K562 (cell line): Measurements from ENCODE around the gene GPC1. TPM values are rescaled to one million over a fixed set of nuclear protein-coding genes. Genes with fewer than 3 reads are reported as not detected.

Experiments used
- ATAC-seq: fragments of 200-7000 bp; cut with Tn5 transposase; 3 replicates; pipeline ENCODE4 v1.9.1; 2020; ENCODE audit warnings: moderate library complexity
- Bru-seq: library from RNA; stranded (reverse); fragments of 400-500 nt; gene quantifications from one replicate; lab custom pipeline; 2021; lab: Mats Ljungman, UMichigan
- BruChase-seq, 2 experiments: library from RNA; stranded (reverse); fragments of 400-500 nt; gene quantifications; one replicate each; lab custom pipeline; 2021; lab: Mats Ljungman, UMichigan
- BruUV-seq: library from RNA; stranded (reverse); fragments of 400-500 nt; replicated peaks from 2 replicates; lab custom pipeline; 2021; lab: Mats Ljungman, UMichigan
- CTCF ChIA-PET: fragments of 300-600 bp; formaldehyde crosslinking; extraction: SDS; loops from one replicate; lab custom pipeline; 2021; ENCODE audit warnings: low intra/inter-chr PET ratio; lab: Yijun Ruan, JAX
- POLR2A ChIA-PET: fragments of 300-600, 350-650 bp; sonication (Branson Sonifier 250); formaldehyde crosslinking; extraction: SDS; loops from one replicate; lab custom pipeline; 2021; ENCODE audit warnings: antibody characterized with exemption, inconsistent platforms; lab: Yijun Ruan, JAX
- DNase-seq, 4 experiments: peaks; one replicate each; pipeline versions ENCODE4 v3.0.0 to v3.0.0-alpha.2; 2011 to 2018; ENCODE audit warnings: low spot score in 3 of 4, mixed read lengths in 3 of 4; ENCODE audit errors: extremely low read depth in 1 of 4
- FAIRE-seq: peaks from 2 replicates; lab custom pipeline; 2011; peaks lifted over from hg19 to GRCh38; lab: Jason Lieb, UNC
- H2AFZ ChIP-seq: 2 replicates; pipeline ENCODE4 v1.6.0; 2011; ENCODE audit warnings: low read depth, low read length, control low read depth, inconsistent platforms
- H3K27ac ChIP-seq: fragments of 200-600 bp; 3 replicates; pipeline ENCODE4 v1.8.0; 2011; ENCODE audit warnings: low read depth, mild to moderate bottlenecking, control low read depth, inconsistent platforms, low read length, moderate library complexity, mixed read lengths; ENCODE audit errors: extremely low read depth
- H3K27me3 ChIP-seq, 2 experiments: fragments of 300-600 bp in 1 of 2; 2 replicates in 1 of 2; 3 replicates in 1 of 2; pipeline versions ENCODE4 v1.6.0 to v1.8.0; 2011; ENCODE audit warnings: inconsistent platforms in 2 of 2, low read length in 2 of 2, mild to moderate bottlenecking in 1 of 2, mixed read lengths in 1 of 2, moderate library complexity in 1 of 2; ENCODE audit not compliant: control insufficient read depth in 2 of 2, insufficient read depth in 2 of 2
- H3K36me3 ChIP-seq: fragments of 300-600 bp; 3 replicates; pipeline ENCODE4 v1.8.0; 2011; ENCODE audit warnings: mild to moderate bottlenecking, low read length, inconsistent platforms; ENCODE audit not compliant: control insufficient read depth, insufficient read depth
- H3K4me1 ChIP-seq, 2 experiments: fragments of 200-600 bp in 1 of 2; replicated peaks in 1 of 2; 2 replicates in 1 of 2; 3 replicates in 1 of 2; pipeline versions ENCODE4 v1.5.1 to v1.8.0; 2011; ENCODE audit warnings: inconsistent platforms in 2 of 2, low read length in 2 of 2, mild to moderate bottlenecking in 1 of 2, mixed read lengths in 1 of 2, moderate library complexity in 1 of 2; ENCODE audit not compliant: control insufficient read depth in 2 of 2, insufficient read depth in 2 of 2
- H3K4me2 ChIP-seq: 2 replicates; pipeline ENCODE4 v1.6.1; 2011; ENCODE audit warnings: low read length, control low read depth, inconsistent platforms, mixed read lengths; ENCODE audit not compliant: insufficient read depth
- H3K4me3 ChIP-seq: fragments of 200-600 bp; sonication (generic), shearing (Covaris generic); 2 replicates; pipeline ENCODE4 v1.5.1; 2016; ENCODE audit warnings: control low read depth, inconsistent platforms
- H3K79me2 ChIP-seq: fragments of 200-600 bp; 3 replicates; pipeline ENCODE4 v1.8.0; 2011; ENCODE audit warnings: low read length, inconsistent platforms; ENCODE audit not compliant: control insufficient read depth, insufficient read depth
- H3K9ac ChIP-seq, 2 experiments: 2 replicates each; pipeline versions ENCODE4 v1.6.0 to v1.6.1; 2011; ENCODE audit warnings: low read depth in 2 of 2, low read length in 2 of 2, control low read depth in 1 of 2, inconsistent platforms in 1 of 2, mild to moderate bottlenecking in 1 of 2, mixed read lengths in 1 of 2; ENCODE audit not compliant: insufficient read depth in 1 of 2
- H3K9me1 ChIP-seq: one replicate; pipeline ENCODE4 v1.6.0; 2011; ENCODE audit warnings: inconsistent platforms, mild to moderate bottlenecking, low read length, moderate library complexity; ENCODE audit not compliant: control insufficient read depth, insufficient read depth
- H3K9me3 ChIP-seq: replicated peaks from 2 replicates; pipeline ENCODE4 v1.5.1; 2011; ENCODE audit warnings: low read depth, low read length, inconsistent platforms; ENCODE audit not compliant: control insufficient read depth, insufficient read depth
- H4K20me1 ChIP-seq: replicated peaks from 2 replicates; pipeline ENCODE4 v1.6.1; 2011; ENCODE audit warnings: low read length, inconsistent platforms, mixed read lengths; ENCODE audit not compliant: control insufficient read depth, insufficient read depth
- CTBP1 ChIP-seq: fragments of 450-650 bp; IDR thresholded peaks from 2 replicates; pipeline ENCODE4 v1.6.1; 2016; ENCODE audit warnings: borderline replicate concordance
- GABPA ChIP-seq: fragments of 200-800 bp; sonication (Bioruptor generic); conservative IDR thresholded peaks from 2 replicates; pipeline ENCODE4 v1.6.1; 2016; ENCODE audit warnings: low read depth, missing genetic modification characterization, missing compliant biosample characterization
- NRF1 ChIP-seq, 2 experiments: fragments of 450-650 bp; IDR thresholded peaks in 1 of 2; conservative IDR thresholded peaks in 1 of 2; 2 replicates each; pipeline ENCODE4 v1.6.1; 2014; ENCODE audit warnings: mild to moderate bottlenecking in 2 of 2
- PHF8 ChIP-seq: fragments of 200-600 bp; sonication (generic); IDR thresholded peaks from 2 replicates; pipeline ENCODE4 v1.6.1; 2012; ENCODE audit warnings: mixed run types, mild to moderate bottlenecking, inconsistent platforms, low read length, moderate library complexity, borderline replicate concordance
- SMARCC2 ChIP-seq: fragments of 450-650 bp; IDR thresholded peaks from 2 replicates; pipeline ENCODE4 v1.6.1; 2017; ENCODE audit warnings: antibody characterized with exemption, moderate library complexity, mild to moderate bottlenecking, low read depth
- WGBS: fragments of 100-300 bp; shearing (Covaris generic); methylation state at CpG from one replicate; pipeline ENCODE4 v1.1.6; 2016; ENCODE audit warnings: low coverage, mixed read lengths; ENCODE audit not compliant: insufficient coverage; ENCODE audit errors: missing lambda C conversion rate; 5-methylcytosine and 5-hydroxymethylcytosine counted together
- in situ Hi-C: fragments of 300-500 bp; cut with MboI; formaldehyde crosslinking; loops from 4 replicates; pipeline ENCODE4 v1.15.0; 2018; ENCODE audit warnings: inconsistent platforms, mixed read lengths
- intact Hi-C: fragments of 100-400 bp; cut with micrococcal nuclease; formaldehyde crosslinking; loops from 2 replicates; pipeline ENCODE4 v1.14.2; 2022
- long read RNA-seq, 3 experiments: library from polyadenylated mRNA in 2 of 3; library from RNA in 1 of 3; unstranded in 2 of 3; stranded (forward) in 1 of 3; transcript quantifications; one replicate each; pipeline ENCODE4 v2.0.0, GENCODE V29; 2019 to 2022
- polyA minus RNA-seq, 3 experiments: library from RNA; depleted of rRNA, polyadenylated mRNA; stranded (reverse); fragments of >200 nt; gene quantifications; 2 replicates each; pipeline ENCODE4 v1.2.3, GENCODE V29; 2011
- polyA plus RNA-seq, 8 experiments: library from polyadenylated mRNA; depleted of rRNA in 4 of 8; stranded (reverse) in 5 of 8; unstranded in 3 of 8; fragments of >200 nt; fragmentation: Nextera tagmentation in 2 of 8; fragmentation: Illumina TruSeq in 1 of 8; extraction: Ambion mirVana in 2 of 8; extraction: Trizol in 1 of 8; gene quantifications; 2 replicates each; pipeline versions ENCODE4 v1.2.1 to v1.2.3, GENCODE V29; 2011 to 2014; ENCODE audit warnings: inconsistent platforms in 1 of 8, missing spikeins in 1 of 8
- total RNA-seq, 7 experiments: library from RNA; depleted of rRNA in 6 of 7; stranded (reverse); fragments of >200 nt in 6 of 7; fragmentation: Illumina TruSeq in 2 of 7; extraction: Trizol in 2 of 7; gene quantifications; 2 replicates each; pipeline versions ENCODE4 v1.2.1 to v1.2.3, GENCODE V29; 2011 to 2021; ENCODE audit warnings: low replicate concordance in 1 of 7
- TF ChIP-seq, protein P1 (sequence below): sonication (generic); formaldehyde crosslinking; IDR thresholded peaks from 2 replicates; pipeline ENCODE4 v1.8.0; 2023; ENCODE audit warnings: mild to moderate bottlenecking, missing genetic modification reagents
- TF ChIP-seq, protein P2 (sequence below): fragments of 200-800 bp; sonication (Bioruptor generic); IDR thresholded peaks from 2 replicates; pipeline ENCODE4 v1.6.1; 2017; ENCODE audit warnings: missing genetic modification characterization, missing compliant biosample characterization

Gene GPC1, protein sequence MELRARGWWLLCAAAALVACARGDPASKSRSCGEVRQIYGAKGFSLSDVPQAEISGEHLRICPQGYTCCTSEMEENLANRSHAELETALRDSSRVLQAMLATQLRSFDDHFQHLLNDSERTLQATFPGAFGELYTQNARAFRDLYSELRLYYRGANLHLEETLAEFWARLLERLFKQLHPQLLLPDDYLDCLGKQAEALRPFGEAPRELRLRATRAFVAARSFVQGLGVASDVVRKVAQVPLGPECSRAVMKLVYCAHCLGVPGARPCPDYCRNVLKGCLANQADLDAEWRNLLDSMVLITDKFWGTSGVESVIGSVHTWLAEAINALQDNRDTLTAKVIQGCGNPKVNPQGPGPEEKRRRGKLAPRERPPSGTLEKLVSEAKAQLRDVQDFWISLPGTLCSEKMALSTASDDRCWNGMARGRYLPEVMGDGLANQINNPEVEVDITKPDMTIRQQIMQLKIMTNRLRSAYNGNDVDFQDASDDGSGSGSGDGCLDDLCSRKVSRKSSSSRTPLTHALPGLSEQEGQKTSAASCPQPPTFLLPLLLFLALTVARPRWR
- 0.90 and 3.6 TPM in 2 replicates for total RNA-seq (2011; cell fraction: chromatin; rRNA removed; ENCODE audit: low replicate concordance)
- total RNA-seq (2011; cell fraction: nucleolus; rRNA removed) = 3.3 and 3.7 TPM in 2 replicates
- total RNA-seq (2011; cell fraction: nucleoplasm; rRNA removed) = 0.95 and 1.2 TPM in 2 replicates
- total RNA-seq (2014; rRNA removed) = 0.24 TPM in 1 of 2 replicates, not detected in the other
- 0.07 and 0.26 TPM in 2 replicates for total RNA-seq (2014; rRNA removed; fragmentation: Illumina TruSeq; extraction: Trizol)
- total RNA-seq (2015; rRNA removed; fragmentation: Illumina TruSeq; extraction: Trizol) = 0.11 and 0.14 TPM in 2 replicates
- total RNA-seq (2021) = 0.78 and 0.82 TPM in 2 replicates
- 0.13 and 0.30 TPM in 2 replicates for polyA plus RNA-seq (2011; rRNA removed)
- polyA plus RNA-seq (2011; cell fraction: cytosol; rRNA removed) = 0.13 and 0.57 TPM in 2 replicates
- 0.60 and 1.4 TPM in 2 replicates for polyA plus RNA-seq (2011; cell fraction: nucleus; rRNA removed)
- 0.39 and 0.80 TPM in 2 replicates for polyA plus RNA-seq (2012)
- 0.15 and 0.37 TPM in 2 replicates for polyA plus RNA-seq (2014; fragmentation: Illumina TruSeq; extraction: Trizol)
- polyA plus RNA-seq (2014; fragmentation: Nextera tagmentation; extraction: Ambion mirVana) = not detected
- polyA plus RNA-seq (2014; rRNA removed) = 0.08 and 0.32 TPM in 2 replicates
- polyA minus RNA-seq (2011; rRNA and poly(A)+ RNA removed) = 0.25 and 0.36 TPM in 2 replicates
- 0.29 and 1.6 TPM in 2 replicates for polyA minus RNA-seq (2011; cell fraction: cytosol; rRNA and poly(A)+ RNA removed)
- polyA minus RNA-seq (2011; cell fraction: nucleus; rRNA and poly(A)+ RNA removed) = 1.2 and 1.3 TPM in 2 replicates
- Bru-seq, nascent RNA = percentile 23 among the genes with signal in this experiment
- BruChase-seq, experiment 1, labeled RNA remaining after a 2-hour chase = percentile 8 among the genes with signal in this experiment
- BruChase-seq, experiment 2, labeled RNA remaining after a 6-hour chase = percentile 16 among the genes with signal in this experiment
- long read RNA-seq, experiment 1, partial matches to known transcripts = 1 of 2 reads
- long read RNA-seq, experiment 1, other reads (novel, unspliced or antisense) = 1 of 2 reads
- long read RNA-seq, experiment 2, partial matches to known transcripts = 0 of 3 reads
- long read RNA-seq, experiment 2, other reads (novel, unspliced or antisense) = 1 of 3 reads
- long read RNA-seq, experiment 3, partial matches to known transcripts = 0 of 1 reads
- long read RNA-seq, experiment 3, other reads (novel, unspliced or antisense) = 0 of 1 reads

DNA sequence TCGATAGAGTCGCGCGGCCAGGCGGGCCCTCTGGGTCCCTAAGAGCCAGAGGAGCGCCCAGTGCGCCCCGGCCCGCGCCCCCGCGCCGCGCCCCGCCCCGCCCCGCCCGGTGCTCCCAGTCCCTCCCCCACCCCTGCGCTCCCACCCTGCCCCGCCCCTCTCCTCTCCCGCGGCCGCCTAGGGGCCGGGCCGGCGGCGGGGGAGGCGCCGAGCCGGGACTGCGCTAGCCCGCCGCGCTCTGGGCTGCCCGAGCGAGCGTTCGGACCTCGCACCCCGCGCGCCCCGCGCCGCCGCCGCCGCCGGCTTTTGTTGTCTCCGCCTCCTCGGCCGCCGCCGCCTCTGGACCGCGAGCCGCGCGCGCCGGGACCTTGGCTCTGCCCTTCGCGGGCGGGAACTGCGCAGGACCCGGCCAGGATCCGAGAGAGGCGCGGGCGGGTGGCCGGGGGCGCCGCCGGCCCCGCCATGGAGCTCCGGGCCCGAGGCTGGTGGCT is at the start of gene GPC1:
GPC1 (plus strand) TSS at position 207 of the 491 bp plus-strand sequence; CDS start at position 463, 256 bp downstream.
- Histone ChIP-seq H3K4me3 (peak within 1 kb of the TSS; percentile 39), H3K9ac (peak within 1 kb of the TSS in 1 of 2 experiments; percentile 82; a peak in 2 of 4 replicates), H3K9me1 (peaks cover 2% of the 10 kb centered on the region), H2AFZ (peak within 1 kb of the TSS; percentile 59; the same call in 1 of the 2 replicates), H3K27ac (no peak within 1 kb of the TSS), H4K20me1 (peaks cover 12% of the 10 kb centered on the region; the same call in 1 of the 2 replicates), H3K27me3 (peaks cover 6 to 39% of the 10 kb centered on the region in 2 experiments; a peak in 4 of 5 replicates), H3K4me1 (peaks cover 0 to 33% of the 10 kb centered on the region in 2 experiments; a peak in 3 of 5 replicates), H3K4me2 (peak within 1 kb of the TSS; percentile 46; the same call in 1 of the 2 replicates), H3K9me3 (no peaks in the 10 kb centered on the region), H3K79me2 (no peaks in the 10 kb centered on the region), H3K36me3 (no peaks in the 10 kb centered on the region)
- 0% methylated on average over 22 of the region's 77 CpGs for WGBS
- DNase-seq = peak; percentile 76 to 93 (median 88)
- CTCF ChIA-PET = interaction anchor here (0.7 kb wide), 1 partner anchor 202 kb away, joined by 4 read pairs; no protein-coding TSS in a partner anchor
- intact Hi-C loops (no loop called here), in situ Hi-C loops (loop anchor here (5.0 kb wide), 1 partner anchor 203 kb away; no protein-coding TSS in a partner anchor)
- no TSS peak for BruUV-seq
- peak; percentile 85 for ATAC-seq
- POLR2A ChIA-PET = interaction anchor here (0.5 to 0.7 kb wide), 2 partner anchors 75 to 136 kb away, joined by 3 to 4 read pairs; no protein-coding TSS in a partner anchor
- FAIRE-seq = no peak
- TF ChIP-seq GABPA (tag) (peak; percentile 68), SMARCC2 (no peak), CTBP1 (peak; percentile 57; the same call in 1 of the 2 replicates), PHF8 (peak; percentile 24; the same call in 1 of the 2 replicates), NRF1 (conservative IDR thresholded peaks at IDR 0.05 in 1 of 2, IDR thresholded peaks at IDR 0.05 in 1 of 2) (peak in 1 of 2 experiments; percentile 24; a peak in 2 of 4 replicates)
- TF ChIP-seq, protein P1, sequence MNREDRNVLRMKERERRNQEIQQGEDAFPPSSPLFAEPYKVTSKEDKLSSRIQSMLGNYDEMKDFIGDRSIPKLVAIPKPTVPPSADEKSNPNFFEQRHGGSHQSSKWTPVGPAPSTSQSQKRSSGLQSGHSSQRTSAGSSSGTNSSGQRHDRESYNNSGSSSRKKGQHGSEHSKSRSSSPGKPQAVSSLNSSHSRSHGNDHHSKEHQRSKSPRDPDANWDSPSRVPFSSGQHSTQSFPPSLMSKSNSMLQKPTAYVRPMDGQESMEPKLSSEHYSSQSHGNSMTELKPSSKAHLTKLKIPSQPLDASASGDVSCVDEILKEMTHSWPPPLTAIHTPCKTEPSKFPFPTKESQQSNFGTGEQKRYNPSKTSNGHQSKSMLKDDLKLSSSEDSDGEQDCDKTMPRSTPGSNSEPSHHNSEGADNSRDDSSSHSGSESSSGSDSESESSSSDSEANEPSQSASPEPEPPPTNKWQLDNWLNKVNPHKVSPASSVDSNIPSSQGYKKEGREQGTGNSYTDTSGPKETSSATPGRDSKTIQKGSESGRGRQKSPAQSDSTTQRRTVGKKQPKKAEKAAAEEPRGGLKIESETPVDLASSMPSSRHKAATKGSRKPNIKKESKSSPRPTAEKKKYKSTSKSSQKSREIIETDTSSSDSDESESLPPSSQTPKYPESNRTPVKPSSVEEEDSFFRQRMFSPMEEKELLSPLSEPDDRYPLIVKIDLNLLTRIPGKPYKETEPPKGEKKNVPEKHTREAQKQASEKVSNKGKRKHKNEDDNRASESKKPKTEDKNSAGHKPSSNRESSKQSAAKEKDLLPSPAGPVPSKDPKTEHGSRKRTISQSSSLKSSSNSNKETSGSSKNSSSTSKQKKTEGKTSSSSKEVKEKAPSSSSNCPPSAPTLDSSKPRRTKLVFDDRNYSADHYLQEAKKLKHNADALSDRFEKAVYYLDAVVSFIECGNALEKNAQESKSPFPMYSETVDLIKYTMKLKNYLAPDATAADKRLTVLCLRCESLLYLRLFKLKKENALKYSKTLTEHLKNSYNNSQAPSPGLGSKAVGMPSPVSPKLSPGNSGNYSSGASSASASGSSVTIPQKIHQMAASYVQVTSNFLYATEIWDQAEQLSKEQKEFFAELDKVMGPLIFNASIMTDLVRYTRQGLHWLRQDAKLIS = no peak
- TF ChIP-seq, protein P2, sequence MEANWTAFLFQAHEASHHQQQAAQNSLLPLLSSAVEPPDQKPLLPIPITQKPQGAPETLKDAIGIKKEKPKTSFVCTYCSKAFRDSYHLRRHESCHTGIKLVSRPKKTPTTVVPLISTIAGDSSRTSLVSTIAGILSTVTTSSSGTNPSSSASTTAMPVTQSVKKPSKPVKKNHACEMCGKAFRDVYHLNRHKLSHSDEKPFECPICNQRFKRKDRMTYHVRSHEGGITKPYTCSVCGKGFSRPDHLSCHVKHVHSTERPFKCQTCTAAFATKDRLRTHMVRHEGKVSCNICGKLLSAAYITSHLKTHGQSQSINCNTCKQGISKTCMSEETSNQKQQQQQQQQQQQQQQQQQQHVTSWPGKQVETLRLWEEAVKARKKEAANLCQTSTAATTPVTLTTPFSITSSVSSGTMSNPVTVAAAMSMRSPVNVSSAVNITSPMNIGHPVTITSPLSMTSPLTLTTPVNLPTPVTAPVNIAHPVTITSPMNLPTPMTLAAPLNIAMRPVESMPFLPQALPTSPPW (CRISPR knock-in tag) = peak; percentile 82
